ENCODE measurements around the gene RAB6B. TPM values are rescaled to one million over a fixed set of nuclear protein-coding genes. Genes with fewer than 3 reads are reported as not detected.

Gene RAB6B
- total and polyA plus RNA-seq, 2 of the 8 experiments (the other 6 are each of a cell fraction or from before 2014, with no cell fraction given) = 7.9 to 15.6 TPM

GRCh38 chr3:133862161-133862560, 33.5 kb downstream of the RAB6B start (continued):
- TF ChIP-seq JUND (IDR thresholded peaks at IDR 0.05; ENCODE audit: low read length) = no peak

Data from H1 (cell line).